ENCODE data around the gene RBMS3. TPM values are rescaled to one million over a fixed set of nuclear protein-coding genes. Genes with fewer than 3 reads are reported as not detected.

Gene RBMS3
- total and polyA plus RNA-seq, 9 donors = 11.6 to 79.2 (median 63.1) TPM

DNA sequence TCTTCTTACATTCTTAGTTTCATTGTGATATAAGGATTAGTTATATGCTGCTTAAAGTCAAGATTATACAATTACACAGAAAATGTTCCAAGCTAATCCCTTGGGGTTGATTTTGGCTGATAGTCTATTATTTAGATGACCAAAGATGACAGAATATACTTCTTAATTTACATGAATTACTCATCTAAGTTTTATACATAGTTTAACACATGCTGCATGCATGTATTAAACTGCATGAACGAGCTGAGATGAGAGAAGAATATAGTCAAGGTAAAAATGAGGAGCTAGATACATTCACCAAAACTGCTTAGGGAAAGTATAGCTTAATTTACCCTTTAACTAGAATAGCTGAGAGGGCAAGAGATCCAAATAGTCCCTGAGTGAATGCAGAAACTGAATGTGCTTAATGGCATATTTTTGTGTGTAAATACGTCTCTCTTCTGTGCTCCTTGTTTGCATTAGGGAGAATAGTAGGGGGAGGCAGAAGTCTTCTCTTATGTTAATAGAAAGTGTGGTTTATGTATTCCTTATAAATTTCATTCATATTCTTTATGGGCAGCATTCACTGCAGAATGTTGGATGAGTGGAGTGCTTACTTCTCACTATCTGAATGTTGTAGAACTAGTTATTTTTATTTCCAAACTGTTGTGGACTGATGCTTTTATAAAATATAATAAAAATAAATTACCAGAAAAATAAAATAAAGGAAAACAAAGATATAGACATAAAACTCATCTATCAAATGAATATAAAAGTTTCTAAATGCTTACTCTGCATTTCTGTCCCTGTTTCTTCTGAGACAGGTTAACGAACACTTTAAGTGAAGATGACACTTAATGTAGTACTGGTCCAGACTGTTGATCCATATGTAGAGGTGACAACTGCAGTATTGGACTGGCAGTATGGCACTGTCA, 327.8 kb downstream of the RBMS3 start:
- Histone ChIP-seq H3K4me3 (no peak overlapping the region), H3K9me3 (no peaks in the 10 kb centered on the region), H3K36me3 (no peaks in the 10 kb centered on the region), H3K4me1 (ENCODE audit: insufficient read depth) (no peaks in the 10 kb centered on the region), H3K27me3 (no peaks in the 10 kb centered on the region), H3K27ac (no peak overlapping the region)
- intact Hi-C loops (cut with DNase I) = no loop called here
- TF ChIP-seq POLR2A (IDR thresholded peaks at IDR 0.05) (no peak), EP300 (IDR thresholded peaks at IDR 0.05) (no peak)
- TF ChIP-seq, protein P1, sequence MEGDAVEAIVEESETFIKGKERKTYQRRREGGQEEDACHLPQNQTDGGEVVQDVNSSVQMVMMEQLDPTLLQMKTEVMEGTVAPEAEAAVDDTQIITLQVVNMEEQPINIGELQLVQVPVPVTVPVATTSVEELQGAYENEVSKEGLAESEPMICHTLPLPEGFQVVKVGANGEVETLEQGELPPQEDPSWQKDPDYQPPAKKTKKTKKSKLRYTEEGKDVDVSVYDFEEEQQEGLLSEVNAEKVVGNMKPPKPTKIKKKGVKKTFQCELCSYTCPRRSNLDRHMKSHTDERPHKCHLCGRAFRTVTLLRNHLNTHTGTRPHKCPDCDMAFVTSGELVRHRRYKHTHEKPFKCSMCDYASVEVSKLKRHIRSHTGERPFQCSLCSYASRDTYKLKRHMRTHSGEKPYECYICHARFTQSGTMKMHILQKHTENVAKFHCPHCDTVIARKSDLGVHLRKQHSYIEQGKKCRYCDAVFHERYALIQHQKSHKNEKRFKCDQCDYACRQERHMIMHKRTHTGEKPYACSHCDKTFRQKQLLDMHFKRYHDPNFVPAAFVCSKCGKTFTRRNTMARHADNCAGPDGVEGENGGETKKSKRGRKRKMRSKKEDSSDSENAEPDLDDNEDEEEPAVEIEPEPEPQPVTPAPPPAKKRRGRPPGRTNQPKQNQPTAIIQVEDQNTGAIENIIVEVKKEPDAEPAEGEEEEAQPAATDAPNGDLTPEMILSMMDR (IDR thresholded peaks at IDR 0.05) = no peak
- WGBS, 3 donors = 86 to 94% (median 90%) methylated on average over 3 of the region's 3 CpGs
- DNase-seq = no peak

DNA sequence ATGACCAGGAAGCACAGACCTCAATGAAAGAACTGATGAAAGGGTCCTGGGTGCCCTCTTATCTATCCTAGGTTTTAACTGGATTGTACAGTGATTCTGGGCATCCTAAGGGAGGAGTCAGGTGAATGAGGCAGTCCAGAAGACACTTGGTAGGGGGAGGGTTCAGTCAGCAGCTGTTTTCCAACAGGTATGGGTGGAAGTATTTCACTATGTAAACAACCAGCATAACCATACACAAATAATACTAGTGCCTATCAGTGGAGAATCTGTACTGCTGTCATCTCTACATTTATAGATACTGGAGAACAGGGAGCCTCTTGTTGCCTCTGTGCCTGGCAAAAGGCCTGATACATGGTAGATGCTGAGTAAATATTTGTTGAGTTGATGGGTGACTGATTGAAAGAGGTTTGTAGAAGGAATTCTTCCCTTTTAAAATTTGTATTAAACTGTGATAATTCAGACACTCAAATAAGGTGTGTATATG, 328.5 kb downstream of the RBMS3 start:
- DNase-seq = no peak
- Histone ChIP-seq H3K4me1 (ENCODE audit: insufficient read depth) (no peaks in the 10 kb centered on the region), H3K27ac (no peak overlapping the region), H3K9me3 (no peaks in the 10 kb centered on the region), H3K36me3 (no peaks in the 10 kb centered on the region), H3K4me3 (no peak overlapping the region), H3K27me3 (no peaks in the 10 kb centered on the region)
- no peak for TF ChIP-seq POLR2A (IDR thresholded peaks at IDR 0.05)
- intact Hi-C loops (cut with DNase I) = no loop called here

DNA sequence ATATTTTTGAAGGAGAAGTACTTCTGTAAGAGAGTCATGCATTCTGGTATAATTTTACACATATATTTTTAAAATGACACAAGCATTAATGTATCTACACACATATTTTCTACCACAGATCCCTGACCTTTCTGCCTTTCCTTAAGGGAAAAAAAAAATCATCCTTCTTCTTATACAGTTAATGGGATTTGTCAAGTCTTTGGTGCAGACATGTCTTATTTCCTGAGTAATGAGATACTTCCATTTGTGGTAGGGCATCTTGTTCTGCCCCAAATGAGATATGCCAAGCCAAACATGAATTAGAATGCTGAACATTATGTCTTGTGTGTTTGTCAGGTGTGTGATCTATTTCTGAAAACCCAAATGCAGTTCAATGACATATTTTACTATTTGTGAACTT, 329.9 kb downstream of the RBMS3 start:
- Histone ChIP-seq H3K27ac (no peak overlapping the region), H3K36me3 (no peaks in the 10 kb centered on the region), H3K4me1 (ENCODE audit: insufficient read depth) (no peaks in the 10 kb centered on the region), H3K27me3 (no peaks in the 10 kb centered on the region), H3K9me3 (no peaks in the 10 kb centered on the region), H3K4me3 (no peak overlapping the region)
- intact Hi-C loops (cut with DNase I) = no loop called here
- TF ChIP-seq EP300 (IDR thresholded peaks at IDR 0.05) = no peak
- no peak for DNase-seq

DNA sequence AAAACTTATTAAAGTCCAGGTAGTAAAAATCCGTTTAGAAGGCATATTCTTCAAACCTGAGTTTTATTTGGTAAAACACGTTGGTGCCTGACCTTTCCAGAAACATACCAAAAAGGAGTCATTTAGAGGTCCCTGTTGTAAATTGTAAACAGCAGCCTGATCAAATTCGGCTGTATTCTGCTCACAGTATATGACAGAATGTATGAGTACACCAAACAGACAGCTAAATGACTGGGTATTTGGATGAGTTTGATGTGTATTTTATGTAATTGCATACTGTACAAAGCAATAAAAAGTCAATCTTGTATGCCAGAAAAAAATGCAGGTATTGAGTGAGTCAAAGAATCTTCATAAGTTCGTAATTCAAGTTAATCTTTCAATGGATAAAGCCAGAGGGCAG, 330.4 kb downstream of the RBMS3 start:
- TF ChIP-seq, protein P1 (IDR thresholded peaks at IDR 0.05) = no peak
- no peak for TF ChIP-seq EP300 (IDR thresholded peaks at IDR 0.05)
- TF ChIP-seq POLR2A (IDR thresholded peaks at IDR 0.05) = no peak
- intact Hi-C loops (cut with DNase I) = no loop called here

DNA sequence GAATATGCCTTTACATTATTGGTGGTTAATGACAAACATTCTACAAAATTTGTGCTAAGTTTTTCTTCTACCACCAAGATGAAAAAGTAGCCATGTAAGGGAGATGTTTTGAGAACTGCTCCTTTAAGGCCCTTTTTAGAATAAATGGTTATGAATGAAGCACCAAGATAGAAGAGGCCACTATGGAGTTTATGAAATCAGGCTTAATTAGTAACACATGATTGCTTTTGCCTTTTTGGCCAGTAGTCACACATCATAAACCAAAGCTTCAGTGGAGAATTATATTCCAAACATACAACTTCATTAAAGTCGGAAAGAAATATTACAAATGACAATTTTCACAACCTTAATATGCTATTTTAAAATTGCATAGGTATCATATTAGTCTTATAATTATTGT, 331.7 kb downstream of the RBMS3 start:
- Histone ChIP-seq H3K36me3 (no peaks in the 10 kb centered on the region), H3K4me1 (ENCODE audit: insufficient read depth) (no peaks in the 10 kb centered on the region), H3K9me3 (no peaks in the 10 kb centered on the region), H3K4me3 (no peak overlapping the region), H3K27ac (no peak overlapping the region), H3K27me3 (no peaks in the 10 kb centered on the region)
- WGBS, 3 donors = 94 to 100% (median 99%) methylated on average over 1 of the region's 1 CpG
- no peak for DNase-seq
- TF ChIP-seq EP300 (IDR thresholded peaks at IDR 0.05) (no peak), POLR2A (IDR thresholded peaks at IDR 0.05) (no peak)
- TF ChIP-seq, protein P1 (IDR thresholded peaks at IDR 0.05) = no peak
- intact Hi-C loops (cut with DNase I) = no loop called here

More for the DNA sequence above, 330.4 kb downstream of the RBMS3 start:
- H3K4me3 ChIP-seq = no peak overlapping the region
- no peaks in the 10 kb centered on the region for H3K36me3 ChIP-seq
- H3K4me1 ChIP-seq (ENCODE audit: insufficient read depth) = no peaks in the 10 kb centered on the region
- no peak overlapping the region for H3K27ac ChIP-seq
- H3K27me3 ChIP-seq = no peaks in the 10 kb centered on the region
- DNase-seq = no peak
- 81 to 90% (median 87%) methylated on average over 4 of the region's 4 CpGs for WGBS, 3 donors
- H3K9me3 ChIP-seq = no peaks in the 10 kb centered on the region
